ENCODE measurements around the gene CPNE8. TPM values are rescaled to one million over a fixed set of nuclear protein-coding genes. Genes with fewer than 3 reads are reported as not detected.

CPNE8 gene
- total RNA-seq, 1 donor from 2014 or later: 14.3 TPM

DNA sequence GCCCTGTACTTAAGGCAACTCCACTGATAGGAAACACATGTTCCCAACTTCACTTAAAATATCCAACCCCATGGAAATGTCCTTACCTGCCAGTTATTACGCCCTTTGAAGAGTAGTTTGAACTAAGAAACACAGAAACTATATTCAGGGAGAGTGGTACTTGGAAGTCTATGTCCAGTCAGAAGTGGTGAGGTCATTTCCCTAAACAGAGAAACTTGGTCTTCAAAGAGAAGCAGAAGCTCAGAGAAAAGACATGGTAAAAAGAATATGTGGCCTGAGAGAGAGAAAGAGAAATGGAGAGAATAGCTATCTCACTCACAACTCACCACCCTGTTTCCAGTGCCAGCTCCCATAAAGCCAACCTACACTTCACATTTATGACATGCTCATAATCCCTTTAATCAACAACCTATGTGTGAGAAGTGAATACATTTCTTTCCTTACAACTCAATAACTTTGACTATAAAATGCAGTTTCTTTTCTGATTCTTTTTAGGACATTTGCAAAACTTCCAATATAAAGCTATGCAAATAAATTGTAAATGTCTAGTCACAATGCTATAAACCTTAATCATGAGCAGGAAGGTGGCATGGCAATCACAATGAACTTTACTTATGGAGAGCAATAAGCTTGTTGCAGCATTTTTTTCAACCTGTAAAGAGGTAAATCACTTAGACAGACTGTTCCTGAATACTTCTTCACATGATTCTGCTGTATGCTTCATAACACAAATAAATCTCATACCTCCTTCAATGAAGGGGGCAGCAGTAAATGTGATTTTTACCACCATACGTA, 67.1 kb downstream of the CPNE8 start:
- peak in 1 of 2 donors; percentile 59 for DNase-seq (ENCODE audit: low read depth in 2 of 2)

GRCh38 chr12:38831715-38832114, 73.7 kb downstream of the CPNE8 start:
- DNase-seq (ENCODE audit: low read depth in 2 of 2): no peak

DNA sequence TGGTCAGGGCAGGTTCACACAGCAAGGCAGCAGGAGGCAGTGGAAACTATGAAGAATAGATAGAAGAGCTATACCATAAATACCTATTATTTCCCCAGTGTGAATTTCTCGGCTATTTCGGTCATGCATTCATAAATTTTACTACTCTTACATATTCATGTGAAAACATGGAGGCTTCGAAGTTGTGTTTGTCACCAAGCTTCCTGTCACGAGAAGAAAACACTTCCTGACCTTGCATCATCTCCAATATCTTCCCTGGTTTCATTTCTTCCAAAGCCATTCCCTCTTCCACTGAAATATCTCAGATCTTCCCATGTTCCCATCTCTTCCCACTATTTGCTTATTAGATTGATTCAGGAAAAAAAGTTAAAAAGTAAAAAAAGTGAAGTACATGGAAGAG, 80.4 kb downstream of the CPNE8 start:
- no peak for DNase-seq (ENCODE audit: low read depth in 2 of 2)

DNA sequence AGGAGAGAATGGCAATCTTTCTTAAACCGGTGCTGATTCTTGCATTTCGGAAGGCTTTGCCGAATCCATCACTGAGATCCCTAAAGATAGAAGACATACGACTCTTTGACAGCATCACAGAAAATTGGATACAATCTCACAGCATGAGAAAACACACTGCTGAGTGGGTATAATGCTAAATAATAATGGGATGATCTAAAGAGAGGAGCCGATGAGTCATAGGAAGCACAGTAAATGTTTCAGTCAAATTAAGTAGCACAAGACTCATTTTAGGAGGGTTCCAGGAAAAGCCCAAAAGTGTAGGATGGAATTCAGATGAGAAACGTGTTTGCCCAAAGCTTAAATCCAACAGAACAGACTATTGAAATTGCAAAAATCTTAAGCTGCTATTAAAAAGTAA, 81.7 kb downstream of the CPNE8 start:
- peak; percentile 19 to 53 for DNase-seq (ENCODE audit: low read depth in 2 of 2)

DNA sequence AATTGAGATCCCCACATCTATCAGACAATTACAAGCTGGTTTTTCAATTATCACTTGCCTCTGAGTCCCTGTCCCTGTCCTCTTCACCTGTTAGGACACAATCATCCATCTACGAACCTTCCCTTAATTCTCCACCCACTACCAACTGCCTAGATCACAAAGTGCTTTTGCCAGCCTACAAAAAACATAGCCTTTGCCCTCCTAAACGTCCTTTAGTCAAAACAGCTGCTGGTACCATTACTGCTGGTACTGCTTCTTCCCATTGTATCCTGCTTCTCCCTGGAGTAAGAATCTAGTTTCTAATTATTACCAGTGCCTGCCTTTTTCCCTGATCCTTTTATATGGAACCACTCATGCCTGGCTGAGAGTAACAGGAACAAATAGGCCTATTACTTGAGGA, 82.1 kb downstream of the CPNE8 start:
- DNase-seq (ENCODE audit: low read depth in 2 of 2): no peak

DNA sequence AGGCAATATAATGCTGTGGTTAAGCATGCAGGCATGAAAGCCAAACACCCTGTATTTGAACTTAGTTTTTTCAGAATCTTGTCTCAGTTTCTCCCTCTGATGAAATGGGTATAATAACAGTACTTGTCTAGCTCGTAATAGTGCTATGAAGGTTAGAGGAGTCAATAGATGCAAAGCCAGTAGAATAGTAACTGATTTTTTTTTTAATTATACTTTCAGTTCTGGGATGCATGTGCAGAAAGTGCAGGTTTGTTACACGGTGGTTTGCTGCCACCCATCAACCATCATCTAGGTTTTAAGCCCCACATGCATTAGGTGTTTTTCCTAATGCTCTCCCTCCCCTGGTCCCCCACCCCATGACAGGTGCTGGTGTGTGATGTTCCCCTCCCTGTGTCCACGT, 87.4 kb downstream of the CPNE8 start:
- DNase-seq (ENCODE audit: low read depth in 2 of 2): no peak

- DNase-seq (ENCODE audit: low read depth in 2 of 2): no peak
These were observed 91.5 kb downstream of the CPNE8 start for GRCh38 chr12:38813923-38814322.

- no peak for DNase-seq (ENCODE audit: low read depth in 2 of 2)
These were observed 93.5 kb downstream of the CPNE8 start for GRCh38 chr12:38811814-38812356.

GRCh38 chr12:38809832-38810231, 95.6 kb downstream of the CPNE8 start:
- peak in 1 of 2 donors; percentile 18 for DNase-seq (ENCODE audit: low read depth in 2 of 2)

GRCh38 chr12:38788106-38788505, 117.3 kb downstream of the CPNE8 start:
- peak; percentile 6 to 12 for DNase-seq (ENCODE audit: low read depth in 2 of 2)

DNA sequence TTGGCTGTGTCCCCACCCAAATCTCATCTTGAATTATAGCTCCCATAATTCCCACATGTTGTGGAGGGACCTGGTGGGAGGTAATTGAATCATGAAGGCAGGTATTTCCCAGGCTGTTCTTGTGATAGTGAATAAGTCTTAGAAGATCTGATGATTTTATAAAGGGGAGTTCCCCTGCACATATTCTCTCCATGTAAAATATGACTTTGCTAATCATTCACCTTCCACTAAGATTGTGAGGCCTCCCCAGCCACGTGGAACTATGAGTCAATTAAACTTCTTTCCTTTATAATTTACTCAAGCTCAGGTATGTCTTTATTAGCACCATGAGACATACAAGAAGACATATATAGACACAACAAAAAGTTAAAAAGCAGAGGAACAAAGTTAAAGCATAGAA, 120.0 kb downstream of the CPNE8 start:
- no peak for DNase-seq (ENCODE audit: low read depth in 2 of 2)

DNA sequence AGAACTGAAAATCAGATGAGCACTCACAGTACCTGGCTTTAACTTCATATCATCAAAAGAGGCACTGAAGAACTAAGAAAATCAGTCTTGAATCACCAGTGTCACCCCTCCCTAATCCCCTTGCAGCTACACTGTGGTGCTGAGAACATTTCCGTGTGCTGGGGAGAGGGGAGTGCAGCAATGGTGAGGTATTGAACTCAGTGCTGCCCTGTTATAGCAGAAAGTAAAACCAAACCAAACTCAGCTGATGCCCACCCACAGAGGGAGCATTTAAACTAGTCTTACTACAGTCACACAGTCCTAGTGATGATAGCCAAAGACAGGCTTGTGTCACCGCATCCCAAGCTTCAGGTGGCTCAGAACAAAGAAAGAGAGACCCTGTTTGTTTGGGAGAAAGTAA, 122.1 kb downstream of the CPNE8 start:
- no peak for DNase-seq (ENCODE audit: low read depth in 2 of 2)

DNA sequence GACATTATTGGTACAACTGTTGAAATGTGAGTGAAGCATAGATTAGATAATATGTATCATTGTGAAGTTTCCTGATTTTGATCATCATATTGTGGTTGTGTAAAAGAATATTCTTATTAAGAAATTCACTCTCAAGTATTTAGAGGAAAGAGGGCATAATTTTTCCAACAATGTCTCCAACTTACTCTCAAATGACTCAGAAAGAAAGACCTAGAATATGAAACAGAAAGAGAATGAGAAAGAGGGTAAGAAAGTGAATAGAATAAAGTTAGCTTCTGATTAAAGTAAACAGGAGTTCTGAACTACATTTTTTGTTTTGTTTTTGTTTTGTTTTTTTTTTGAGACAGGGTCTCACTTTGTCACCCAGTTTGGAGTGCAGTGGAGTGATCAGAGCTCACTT, 123.0 kb downstream of the CPNE8 start:
- no peak for DNase-seq (ENCODE audit: low read depth in 2 of 2)

- DNase-seq (ENCODE audit: low read depth in 2 of 2): no peak
These were observed 128.7 kb downstream of the CPNE8 start for GRCh38 chr12:38776647-38777046.

DNA sequence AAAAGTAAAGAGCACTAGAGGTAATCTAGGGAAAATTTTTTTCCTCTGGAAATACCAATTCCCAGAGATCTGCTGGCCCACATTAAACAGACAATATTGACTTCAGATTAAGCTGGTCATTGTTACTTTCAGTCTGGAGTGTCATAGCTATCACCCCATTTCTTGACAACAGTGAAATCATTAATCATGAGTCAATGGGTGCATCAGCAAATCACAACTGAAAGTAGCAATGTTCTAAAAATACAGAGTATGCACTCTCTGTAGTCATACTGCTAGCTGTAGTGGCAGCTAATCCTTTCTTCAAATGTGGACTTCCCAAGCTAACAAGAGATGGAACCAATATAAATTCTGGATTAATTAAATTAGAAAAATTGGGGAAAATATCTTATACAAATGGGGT, 129.9 kb downstream of the CPNE8 start:
- peak in 1 of 2 donors; percentile 2 for DNase-seq (ENCODE audit: low read depth in 2 of 2)

DNA sequence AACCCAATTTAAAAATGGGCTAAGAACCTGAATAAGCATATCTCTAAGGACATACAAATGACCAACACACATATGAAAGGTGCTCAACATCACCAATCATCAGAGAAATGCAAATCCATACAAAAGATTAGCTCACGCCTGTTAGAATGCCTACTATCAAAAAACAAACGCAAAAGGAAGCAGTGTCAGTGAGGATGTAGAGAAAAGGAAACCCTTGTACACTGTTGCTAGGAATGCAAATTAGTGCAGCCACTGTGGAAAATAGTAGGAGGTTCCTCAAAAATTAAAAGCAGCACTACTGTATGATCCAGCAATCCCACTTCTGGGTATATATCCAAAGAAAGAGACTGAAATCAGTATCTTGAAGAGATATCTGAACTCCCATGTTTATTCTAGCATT, 133.0 kb downstream of the CPNE8 start:
- DNase-seq (ENCODE audit: low read depth in 2 of 2): peak in 1 of 2 donors; percentile 38

DNA sequence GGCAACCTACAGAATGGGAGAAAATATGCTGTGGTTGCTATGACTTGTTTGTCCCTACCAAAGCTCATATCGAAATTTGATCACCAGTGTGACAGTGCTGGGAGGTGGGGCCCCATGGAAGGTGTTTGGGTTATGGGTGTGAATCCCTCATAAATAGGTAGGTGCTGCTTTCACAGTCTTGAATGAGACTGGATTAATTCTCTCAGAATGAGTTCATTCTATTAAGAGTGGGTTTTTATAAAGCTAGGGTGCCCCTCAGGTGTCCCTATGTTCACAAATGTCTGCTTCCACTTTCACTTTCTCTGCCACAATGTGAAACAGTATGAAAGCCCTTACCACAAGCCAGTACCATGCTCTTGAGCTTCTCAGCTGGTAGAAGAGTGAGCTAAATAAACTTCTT, 133.5 kb downstream of the CPNE8 start:
- DNase-seq (ENCODE audit: low read depth in 2 of 2): peak; percentile 16 to 68

GRCh38 chr12:38761636-38762342, 143.6 kb downstream of the CPNE8 start:
- DNase-seq (ENCODE audit: low read depth in 2 of 2): no peak

- DNase-seq (ENCODE audit: low read depth in 2 of 2): no peak
These were observed 144.3 kb downstream of the CPNE8 start for GRCh38 chr12:38761111-38761510.

GRCh38 chr12:38759621-38760020, 145.8 kb downstream of the CPNE8 start:
- no peak for DNase-seq (ENCODE audit: low read depth in 2 of 2)

- DNase-seq (ENCODE audit: low read depth in 2 of 2): no peak
These were observed 158.6 kb downstream of the CPNE8 start for GRCh38 chr12:38746744-38747143.

DNA sequence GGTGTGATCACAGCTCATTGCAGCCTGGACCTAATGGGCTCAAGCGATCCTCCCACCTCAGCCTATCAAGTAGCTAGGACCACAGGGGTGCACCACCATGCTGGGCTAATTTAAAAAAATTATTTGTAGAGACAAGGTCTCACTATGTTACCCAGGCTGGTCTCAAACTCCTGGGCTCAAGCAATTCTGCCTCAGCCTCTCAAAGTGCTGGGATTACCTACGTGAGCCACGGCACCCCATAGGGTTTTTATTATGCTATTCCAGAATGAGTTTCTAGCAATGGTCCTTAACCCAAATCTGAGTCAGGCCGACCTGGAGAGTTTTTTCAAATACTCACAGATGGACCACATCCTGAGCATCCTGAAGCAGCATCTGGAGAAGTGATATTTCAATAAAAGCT, 159.8 kb downstream of the CPNE8 start:
- DNase-seq (ENCODE audit: low read depth in 2 of 2): no peak

GRCh38 chr12:38744041-38744440, 161.3 kb downstream of the CPNE8 start:
- DNase-seq (ENCODE audit: low read depth in 2 of 2): peak in 1 of 2 donors; percentile 8

Measured in lung microvascular endothelial cell (primary cell).